Stimulated activated CD8-positive, alpha-beta memory T cell treated with anti-CD3 and anti-CD28 coated beads, Interleukin-4, amount 100 ng/mL, for 48 hours (primary cell): Measurements from ENCODE around the gene RPL36AL.

Source experiments
- DNase-seq: peaks from one replicate; pipeline ENCODE4 v3.0.0-alpha.2; 2020

RPL36AL gene

DNA sequence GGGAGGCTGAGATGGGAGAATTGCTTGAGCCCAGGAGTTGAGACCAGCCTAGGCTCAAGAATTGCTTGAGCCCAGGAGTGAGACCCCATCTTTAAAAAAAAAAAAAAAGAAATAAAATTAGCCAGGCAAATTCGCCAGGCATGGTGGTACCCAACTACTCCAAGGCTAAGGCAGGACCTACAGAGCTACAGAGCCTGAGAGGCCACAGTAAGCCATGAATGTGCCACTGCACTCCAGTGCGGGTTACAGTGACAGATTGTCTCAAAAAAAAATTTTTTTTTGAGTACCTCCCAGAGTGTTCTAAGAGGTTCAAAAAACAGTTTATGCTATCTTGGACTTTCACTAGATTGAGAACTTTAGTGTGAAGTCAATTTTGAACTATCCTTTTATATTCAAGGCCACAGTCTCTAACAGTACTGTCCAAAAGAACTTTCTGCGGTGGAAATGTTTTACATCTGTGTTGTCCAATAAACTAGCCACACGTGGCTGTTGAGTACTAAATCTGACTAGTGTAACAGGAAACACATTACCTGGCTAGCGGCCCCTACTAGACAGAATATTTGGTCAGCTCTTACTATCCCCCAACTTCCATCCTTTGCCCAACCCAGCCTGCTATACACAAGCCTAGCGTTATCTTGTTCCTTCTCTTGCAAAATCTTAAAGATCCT is 2.4 kb downstream of the RPL36AL start:
- DNase-seq, result no peak

GRCh38 chr14:49615776-49616175 is 4.7 kb downstream of the RPL36AL start:
- no peak for DNase-seq

GRCh38 chr14:49614196-49614595 is 6.2 kb downstream of the RPL36AL start:
- no peak for DNase-seq

DNA sequence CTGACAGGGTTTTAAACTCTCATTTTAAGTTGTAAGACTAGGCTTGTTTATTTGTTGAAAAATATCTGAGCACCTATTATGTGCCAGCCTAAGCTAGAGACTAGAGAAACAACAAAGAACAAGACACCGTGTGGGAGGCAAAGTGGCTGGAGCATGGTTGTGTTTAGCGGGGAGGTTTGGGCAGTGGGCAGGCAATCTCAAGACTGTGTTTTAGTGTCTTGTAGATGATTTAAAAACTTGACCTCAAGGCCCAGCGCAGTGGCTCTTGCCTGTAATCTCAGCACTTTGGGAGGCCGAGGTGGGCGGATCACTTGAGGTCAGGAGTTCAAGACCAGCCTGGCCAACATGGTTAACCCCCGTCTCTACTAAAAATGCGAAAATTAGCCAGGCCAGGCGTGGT is 7.8 kb downstream of the RPL36AL start:
- DNase-seq, result no peak

- DNase-seq, result no peak
Measured at GRCh38 chr14:49612251-49612650, 8.2 kb downstream of the RPL36AL start.

- no peak for DNase-seq
Measured at GRCh38 chr14:49607583-49607982, 12.8 kb downstream of the RPL36AL start.

DNA sequence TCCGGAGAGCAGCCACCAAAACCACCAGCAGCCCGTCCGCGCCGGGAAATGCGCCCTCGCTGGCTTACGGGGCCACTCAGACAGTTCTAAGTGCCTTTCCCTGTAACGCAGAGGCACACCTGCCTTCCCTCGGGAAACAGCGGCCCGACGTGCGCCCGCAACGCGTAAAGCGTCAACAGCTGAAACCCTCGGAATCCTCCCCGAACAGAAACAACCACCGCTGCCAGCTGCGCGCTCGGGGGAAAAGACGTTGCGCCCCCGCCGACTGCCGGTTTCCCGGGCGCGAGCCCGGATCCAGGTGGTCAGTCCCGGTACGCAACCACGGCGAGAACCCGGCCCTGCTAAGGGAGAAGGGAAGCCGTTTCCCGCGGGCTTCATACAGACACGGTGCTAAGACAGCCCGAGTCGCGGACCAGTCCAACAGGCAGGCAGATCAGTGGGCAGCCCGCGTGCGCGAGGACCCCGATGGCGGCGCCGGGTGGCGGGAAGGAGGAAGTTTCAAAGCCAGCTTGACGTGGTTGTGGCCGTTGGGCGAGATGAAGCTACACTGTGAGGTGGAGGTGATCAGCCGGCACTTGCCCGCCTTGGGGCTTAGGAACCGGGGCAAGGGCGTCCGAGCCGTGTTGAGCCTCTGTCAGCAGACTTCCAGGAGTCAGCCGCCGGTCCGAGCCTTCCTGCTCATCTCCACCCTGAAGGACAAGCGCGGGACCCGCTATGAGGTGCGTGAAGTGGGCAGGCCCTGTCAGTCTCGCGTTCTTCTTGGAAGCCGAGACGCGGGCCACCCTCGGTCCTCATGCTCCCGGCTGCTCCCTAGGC is 21.7 kb downstream of the RPL36AL start, which contains the start of gene LRR1:
Gene LRR1, plus strand, starts transcription at position 456 of the 816 bp plus-strand sequence. Its CDS starts 81 bp downstream, at position 537.
- peak; percentile 93 for DNase-seq

GRCh38 chr14:49598189-49598484 is 22.3 kb downstream of the RPL36AL start:
- no peak for DNase-seq

GRCh38 chr14:49594347-49595091 is 25.9 kb downstream of the RPL36AL start:
- DNase-seq, result no peak

GRCh38 chr14:49593016-49593415 is 27.4 kb downstream of the RPL36AL start:
- no peak for DNase-seq

DNA sequence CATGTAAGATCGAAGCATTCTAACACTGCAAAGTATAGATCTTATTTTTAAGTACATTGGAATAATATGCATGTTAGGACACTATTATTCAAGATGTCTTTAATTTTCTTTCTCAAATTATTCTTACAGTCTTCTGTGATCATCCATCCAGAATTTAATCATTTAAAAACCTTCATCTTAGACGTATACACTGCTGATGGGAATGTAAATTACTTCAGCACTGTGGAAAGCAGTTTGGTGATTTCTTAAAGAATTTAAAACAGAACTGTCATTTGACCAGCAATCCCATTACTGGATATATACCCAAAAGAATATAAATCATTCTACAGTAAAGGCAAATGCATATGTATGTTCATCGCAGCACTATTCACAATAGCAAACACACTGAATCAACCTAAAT is 31.0 kb downstream of the RPL36AL start:
- DNase-seq, result no peak

DNA sequence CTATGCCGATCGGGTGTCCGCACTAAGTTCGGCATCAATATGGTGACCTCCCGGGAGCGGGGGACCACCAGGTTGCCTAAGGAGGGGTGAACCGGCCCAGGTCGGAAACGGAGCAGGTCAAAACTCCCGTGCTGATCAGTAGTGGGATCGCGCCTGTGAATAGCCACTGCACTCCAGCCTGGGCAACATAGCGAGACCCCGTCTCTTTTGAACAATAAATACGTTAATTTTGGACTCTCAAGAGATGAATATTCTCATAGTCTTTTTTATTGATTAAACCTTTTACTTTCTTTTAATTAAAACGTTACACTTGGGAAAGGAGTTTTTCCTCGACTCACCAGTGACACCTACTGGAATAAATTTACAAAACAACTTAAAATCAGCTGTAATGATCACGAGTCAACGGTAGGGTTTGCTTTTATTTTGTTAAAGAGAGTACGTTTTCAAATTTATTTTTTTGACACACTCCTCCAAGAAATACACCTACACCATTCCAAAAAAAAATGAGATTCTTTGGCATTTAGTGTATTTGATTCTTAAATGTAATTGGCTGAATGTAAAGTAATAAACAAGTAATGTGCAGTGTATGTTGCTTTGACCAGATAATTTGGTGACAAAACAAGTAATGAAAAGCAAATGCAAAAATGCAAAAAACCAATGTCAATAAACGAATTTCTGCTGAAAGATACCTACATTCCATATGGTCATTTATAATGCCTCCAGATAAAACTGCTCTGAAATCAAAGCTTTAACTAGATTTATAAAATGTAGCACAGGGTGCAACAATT is 33.6 kb downstream of the RPL36AL start:
- DNase-seq, result peak; percentile 69

DNA sequence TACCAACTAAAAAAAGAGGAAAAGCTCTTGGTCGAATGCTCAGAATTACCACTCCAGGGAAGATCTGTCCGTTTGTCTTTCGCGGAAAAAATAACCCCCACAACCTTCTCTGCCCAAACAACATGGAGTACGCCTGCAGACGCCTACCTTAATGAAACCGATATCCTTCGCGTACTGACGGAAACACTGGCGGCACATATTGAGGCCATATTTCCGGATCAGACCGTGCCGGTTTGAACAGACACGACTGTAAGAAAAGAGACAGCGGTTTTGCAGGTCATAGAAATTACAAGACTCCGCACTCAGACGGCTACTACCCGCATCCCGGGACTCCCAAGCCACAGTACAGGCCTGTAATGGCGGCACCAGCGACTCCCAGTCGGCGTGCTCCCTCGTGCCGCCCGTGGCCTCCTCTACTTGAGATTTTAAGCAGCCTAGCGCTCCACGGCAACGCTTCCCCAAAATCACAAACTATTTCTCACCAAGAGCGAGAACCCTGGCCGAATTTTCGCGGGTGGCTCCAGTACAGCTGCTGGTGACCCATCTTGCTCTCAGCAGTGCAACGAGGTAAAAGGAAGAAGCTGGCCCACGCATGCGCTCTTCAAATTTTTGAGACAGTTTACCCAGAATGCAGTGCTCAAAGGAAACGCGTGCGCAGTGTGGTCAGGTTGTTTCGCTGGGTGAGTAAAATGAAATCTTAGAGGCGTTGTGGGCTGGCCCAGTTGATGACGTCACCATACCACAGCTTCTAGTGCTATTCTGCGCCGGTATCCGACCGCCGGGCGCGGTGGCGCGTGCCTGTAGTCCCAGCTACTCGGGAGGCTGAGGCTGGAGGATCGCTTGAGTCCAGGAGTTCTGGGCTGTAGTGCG is 34.4 kb downstream of the RPL36AL start, which contains the start of gene RPS29:
Gene RPS29, minus strand, starts transcription at position 578 of the 870 bp plus-strand sequence. Its CDS starts 34 bp downstream, at position 544.
- peak; percentile 98 for DNase-seq

GRCh38 chr14:49584981-49585640 is 35.3 kb downstream of the RPL36AL start:
- DNase-seq, result peak; percentile 64

- peak; percentile 36 for DNase-seq
Measured at GRCh38 chr14:49584058-49584457, 36.4 kb downstream of the RPL36AL start.

GRCh38 chr14:49583629-49584028 is 36.8 kb downstream of the RPL36AL start:
- no peak for DNase-seq

GRCh38 chr14:49582113-49582977 is 38.1 kb downstream of the RPL36AL start:
- DNase-seq, result no peak

GRCh38 chr14:49581209-49582112 is 39.0 kb downstream of the RPL36AL start:
- DNase-seq, result peak; percentile 36

DNA sequence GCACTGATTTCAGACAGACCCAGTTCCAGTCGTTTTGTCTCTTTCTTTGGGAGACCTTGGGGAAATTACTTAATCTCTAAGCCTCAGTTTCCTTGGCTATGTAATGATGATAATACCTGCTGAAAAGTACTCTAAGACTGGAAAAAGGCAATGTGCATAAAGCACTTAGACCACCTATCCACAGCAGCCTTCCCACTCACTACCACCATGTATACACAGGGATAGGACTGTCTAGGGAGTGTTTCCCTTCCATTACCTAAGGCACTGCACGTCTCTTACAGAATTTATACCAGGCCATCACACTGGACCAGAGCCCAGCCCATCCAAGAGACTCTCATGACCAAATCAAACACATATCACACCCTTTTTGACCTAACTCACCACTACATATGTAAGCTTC is 40.6 kb downstream of the RPL36AL start:
- DNase-seq, result no peak
